HCT116 (cell line): ENCODE data around the gene TRIL.

Experiments
- CTCF ChIP-seq, 3 experiments: fragments of 200-600 bp in 1 of 3; sonication (generic) in 1 of 3; IDR thresholded peaks in 2 of 3; conservative IDR thresholded peaks in 1 of 3; 2 replicates each; pipeline ENCODE4 v1.5.1; 2012 to 2017; ENCODE audit warnings: low read depth in 2 of 3, low read length in 2 of 3, antibody characterized with exemption in 1 of 3, borderline replicate concordance in 1 of 3, control low read depth in 1 of 3, mild to moderate bottlenecking in 1 of 3, mixed read lengths in 1 of 3, mixed run types in 1 of 3, moderate library complexity in 1 of 3; ENCODE audit not compliant: insufficient read depth in 1 of 3
- EGR1 ChIP-seq: IDR thresholded peaks from 2 replicates; pipeline ENCODE4 v1.6.1; 2012; ENCODE audit warnings: low read depth
- EZH2 ChIP-seq: fragments of 200-600 bp; sonication (generic); IDR thresholded peaks from 2 replicates; pipeline ENCODE4 v1.6.1; 2017; ENCODE audit warnings: antibody characterized with exemption, mixed run types
- MAX ChIP-seq: IDR thresholded peaks from 2 replicates; pipeline ENCODE4 v1.6.1; 2012
- POLR2A ChIP-seq: IDR thresholded peaks from 2 replicates; pipeline ENCODE4 v1.7.0; 2011; ENCODE audit warnings: borderline replicate concordance; ENCODE audit not compliant: insufficient read depth, insufficient read length; ENCODE audit errors: extremely low read depth
- POLR2AphosphoS5 ChIP-seq: IDR thresholded peaks from 2 replicates; pipeline ENCODE4 v1.6.1; 2011; ENCODE audit warnings: mild to moderate bottlenecking, low read depth, low read length, moderate library complexity
- RAD21 ChIP-seq: IDR thresholded peaks from 2 replicates; pipeline ENCODE4 v1.6.1; 2012; ENCODE audit warnings: low read depth, mild to moderate bottlenecking
- ZBTB33 ChIP-seq: IDR thresholded peaks from 2 replicates; pipeline ENCODE4 v1.6.1; 2011; ENCODE audit warnings: mild to moderate bottlenecking, low read length, moderate library complexity; ENCODE audit not compliant: insufficient replicate concordance; ENCODE audit errors: extremely low read depth
- ZNF274 ChIP-seq: fragments of 200-500 bp; sonication (Bioruptor generic); IDR thresholded peaks from 2 replicates; pipeline ENCODE4 v1.6.1; 2014; ENCODE audit warnings: mild to moderate bottlenecking, low read depth, low read length, inconsistent platforms

GRCh38 chr7:28961972-28962371 lies 3.8 kb upstream of the TRIL start:
- TF ChIP-seq POLR2A (no peak), CTCF (IDR thresholded peaks at IDR 0.05 in 2 of 3, conservative IDR thresholded peaks at IDR 0.05 in 1 of 3; ENCODE audit: borderline replicate concordance in 1 of 3, insufficient read depth in 1 of 3, low read depth in 2 of 3, low read length in 2 of 3) (no peak), MAX (no peak), POLR2AphosphoS5 (no peak), EZH2 (no peak), RAD21 (no peak), ZBTB33 (no peak), EGR1 (no peak), ZNF274 (no peak)
